K562 (cell line): ENCODE data around the gene ARMC8. TPM values are rescaled to one million over a fixed set of nuclear protein-coding genes. Genes with fewer than 3 reads are reported as not detected.

Experiments
- AFF1 ChIP-seq, 2 experiments: fragments of 450-650 bp; IDR thresholded peaks; 2 replicates each; pipeline ENCODE4 v1.6.1; 2018; ENCODE audit warnings: mild to moderate bottlenecking in 2 of 2, low read depth in 1 of 2; ENCODE audit not compliant: partially characterized antibody in 2 of 2
- BRD4 ChIP-seq: fragments of 200-600 bp; sonication (generic); IDR thresholded peaks from 2 replicates; pipeline ENCODE4 v1.6.1; 2017; ENCODE audit warnings: inconsistent platforms
- CHD2 ChIP-seq: IDR thresholded peaks from 2 replicates; pipeline ENCODE4 v1.6.1; 2011; ENCODE audit warnings: low read depth, low read length
- HMGXB4 ChIP-seq: sonication (generic); formaldehyde crosslinking; IDR thresholded peaks from 2 replicates; pipeline ENCODE4 v1.8.1; 2023; ENCODE audit warnings: mild to moderate bottlenecking, missing genetic modification reagents
- ID3 ChIP-seq, 2 experiments: fragments of 250-450 bp in 1 of 2; fragments of 450-650 bp in 1 of 2; sonication (Bioruptor Pico) in 1 of 2; IDR thresholded peaks; 2 replicates each; pipeline versions ENCODE4 v1.6.1 to v1.8.0; 2016 to 2021; ENCODE audit warnings: mild to moderate bottlenecking in 2 of 2, moderate library complexity in 2 of 2, missing compliant biosample characterization in 1 of 2, missing genetic modification characterization in 1 of 2
- NR0B1 ChIP-seq: fragments of 450-650 bp; IDR thresholded peaks from one replicate; pipeline ENCODE4 v1.6.1; 2018; ENCODE audit warnings: mild to moderate bottlenecking, moderate library complexity; ENCODE audit not compliant: partially characterized antibody
- RBBP5 ChIP-seq: fragments of 200-600 bp; sonication (generic); IDR thresholded peaks from 2 replicates; pipeline ENCODE4 v1.6.1; 2012; ENCODE audit warnings: borderline replicate concordance, mild to moderate bottlenecking, low read length, control low read depth, inconsistent platforms; ENCODE audit not compliant: insufficient read depth, poor library complexity, severe bottlenecking
- RERE ChIP-seq: sonication (generic); formaldehyde crosslinking; IDR thresholded peaks from 2 replicates; pipeline ENCODE4 v1.8.0; 2023; ENCODE audit warnings: missing genetic modification reagents, mild to moderate bottlenecking, borderline replicate concordance
- TAF15 ChIP-seq: fragments of 200-400 bp; formaldehyde crosslinking; IDR thresholded peaks from 2 replicates; pipeline ENCODE4 v1.6.1; 2017; ENCODE audit warnings: mild to moderate bottlenecking, low read depth, low read length, moderate library complexity
- ZBTB1 ChIP-seq: sonication (generic); formaldehyde crosslinking; IDR thresholded peaks from 2 replicates; pipeline ENCODE4 v1.8.1; 2023; ENCODE audit warnings: missing genetic modification reagents, low read depth, mild to moderate bottlenecking, borderline replicate concordance
- polyA plus RNA-seq, 8 experiments: library from polyadenylated mRNA; depleted of rRNA in 4 of 8; stranded (reverse) in 5 of 8; unstranded in 3 of 8; fragments of >200 nt; fragmentation: Nextera tagmentation in 2 of 8; fragmentation: Illumina TruSeq in 1 of 8; extraction: Ambion mirVana in 2 of 8; extraction: Trizol in 1 of 8; gene quantifications; 2 replicates each; pipeline versions ENCODE4 v1.2.1 to v1.2.3, GENCODE V29; 2011 to 2014; ENCODE audit warnings: inconsistent platforms in 1 of 8, missing spikeins in 1 of 8
- total RNA-seq, 7 experiments: library from RNA; depleted of rRNA in 6 of 7; stranded (reverse); fragments of >200 nt in 6 of 7; fragmentation: Illumina TruSeq in 2 of 7; extraction: Trizol in 2 of 7; gene quantifications; 2 replicates each; pipeline versions ENCODE4 v1.2.1 to v1.2.3, GENCODE V29; 2011 to 2021; ENCODE audit warnings: low replicate concordance in 1 of 7
- TF ChIP-seq, protein P1 (sequence below), 3 experiments: fragments of 200-800 bp in 1 of 3; sonication (Bioruptor generic) in 1 of 3; sonication (generic) in 1 of 3; formaldehyde crosslinking in 1 of 3; IDR thresholded peaks; 2 replicates each; pipeline versions ENCODE4 v1.6.1 to v1.8.0; 2016 to 2022; ENCODE audit warnings: mild to moderate bottlenecking in 2 of 3, missing compliant biosample characterization in 2 of 3, missing genetic modification characterization in 2 of 3, missing genetic modification reagents in 1 of 3

Gene ARMC8
- total and polyA plus RNA-seq, 9 of the 15 experiments (the other 6 are each of a cell fraction or from before 2014, with no cell fraction given): 22.4 to 76.1 (median 37.3) TPM

- TF ChIP-seq, protein P1, sequence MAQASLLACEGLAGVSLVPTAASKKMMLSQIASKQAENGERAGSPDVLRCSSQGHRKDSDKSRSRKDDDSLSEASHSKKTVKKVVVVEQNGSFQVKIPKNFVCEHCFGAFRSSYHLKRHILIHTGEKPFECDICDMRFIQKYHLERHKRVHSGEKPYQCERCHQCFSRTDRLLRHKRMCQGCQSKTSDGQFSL (CRISPR knock-in tag; IDR thresholded peaks at IDR 0.05): no peak
- TF ChIP-seq, protein P1 (tag; IDR thresholded peaks at IDR 0.05): no peak
- no peak for TF ChIP-seq ID3 (CRISPR knock-in tag; IDR thresholded peaks at IDR 0.05)
- TF ChIP-seq ID3 (tag; IDR thresholded peaks at IDR 0.05): no peak
- TF ChIP-seq HMGXB4: no peak
- no peak for TF ChIP-seq BRD4
- TF ChIP-seq RERE (CRISPR knock-in tag): no peak
- TF ChIP-seq NR0B1: no peak
- no peak for TF ChIP-seq RBBP5
- TF ChIP-seq TAF15: no peak
- TF ChIP-seq CHD2: no peak
- TF ChIP-seq AFF1 (IDR thresholded peaks at IDR 0.05; ENCODE audit: low read depth in 1 of 2, partially characterized antibody in 2 of 2): no peak
- TF ChIP-seq ZBTB1 (CRISPR knock-in tag): no peak
These were observed 57.9 kb downstream of the ARMC8 start (continued) for GRCh38 chr3:138245026-138245425.
